AG04449 (cell line): ENCODE results near the gene TMF1.

Source experiments
- CTCF ChIA-PET: fragments of 350-600 bp; formaldehyde crosslinking; extraction: SDS; loops from one replicate; lab custom pipeline; 2021; ENCODE audit warnings: antibody characterized with exemption; lab: Yijun Ruan, JAX
- POLR2A ChIA-PET: fragments of 400-600, 350-600 bp; formaldehyde crosslinking; extraction: SDS; loops from one replicate; lab custom pipeline; 2020; ENCODE audit warnings: antibody characterized with exemption, inconsistent platforms; lab: Yijun Ruan, JAX
- DNase-seq: peaks from one replicate; pipeline ENCODE4 v3.0.0-alpha.2; 2010; ENCODE audit warnings: low read depth, low spot score
- H3K4me3 ChIP-seq: 2 replicates; pipeline ENCODE4 v1.5.1; 2011; ENCODE audit warnings: low read depth, mild to moderate bottlenecking, control low read depth, low read length
- CTCF ChIP-seq: IDR thresholded peaks from one replicate; pipeline ENCODE4 v1.5.1; 2011; ENCODE audit warnings: mild to moderate bottlenecking, moderate library complexity, low read length, control low read depth, inconsistent platforms; ENCODE audit not compliant: insufficient read depth; ENCODE audit errors: missing control alignments

Gene TMF1

GRCh38 chr3:68984011-68984530, 68.1 kb downstream of the TMF1 start:
- POLR2A ChIA-PET = no interaction called here
- CTCF ChIA-PET = no interaction called here
- TF ChIP-seq CTCF = no peak
- no peak overlapping the region for H3K4me3 ChIP-seq
- DNase-seq = no peak

GRCh38 chr3:68977486-68978167, 74.5 kb downstream of the TMF1 start:
- no peak overlapping the region for H3K4me3 ChIP-seq
- no peak for DNase-seq
- ChIA-PET CTCF (no interaction called here), POLR2A (no interaction called here)
- no peak for TF ChIP-seq CTCF

DNA sequence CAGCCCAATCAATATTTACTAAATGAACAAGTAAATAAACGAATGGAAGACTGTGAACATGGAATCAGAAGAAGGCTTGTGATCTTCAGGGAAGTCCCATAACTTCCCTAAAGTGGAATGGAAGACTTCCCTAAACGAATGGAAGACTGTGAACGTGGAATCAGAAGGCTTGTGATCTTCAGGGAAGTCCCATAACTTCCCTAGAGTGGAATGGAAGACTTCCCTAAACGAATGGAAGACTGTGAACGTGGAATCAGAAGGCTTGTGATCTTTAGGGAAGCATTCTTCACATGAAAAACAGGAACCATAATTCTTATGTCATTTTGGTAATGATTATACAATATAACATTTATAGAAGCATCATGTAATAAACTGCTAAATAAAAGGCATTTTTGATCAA, 77.4 kb downstream of the TMF1 start:
- no peak for DNase-seq
- no peak for TF ChIP-seq CTCF
- H3K4me3 ChIP-seq = no peak overlapping the region
- ChIA-PET POLR2A (no interaction called here), CTCF (interaction anchor here (0.7 to 1.4 kb wide), 2 partner anchors 9 to 30 kb away, joined by 3 to 5 read pairs; no protein-coding TSS in a partner anchor)

DNA sequence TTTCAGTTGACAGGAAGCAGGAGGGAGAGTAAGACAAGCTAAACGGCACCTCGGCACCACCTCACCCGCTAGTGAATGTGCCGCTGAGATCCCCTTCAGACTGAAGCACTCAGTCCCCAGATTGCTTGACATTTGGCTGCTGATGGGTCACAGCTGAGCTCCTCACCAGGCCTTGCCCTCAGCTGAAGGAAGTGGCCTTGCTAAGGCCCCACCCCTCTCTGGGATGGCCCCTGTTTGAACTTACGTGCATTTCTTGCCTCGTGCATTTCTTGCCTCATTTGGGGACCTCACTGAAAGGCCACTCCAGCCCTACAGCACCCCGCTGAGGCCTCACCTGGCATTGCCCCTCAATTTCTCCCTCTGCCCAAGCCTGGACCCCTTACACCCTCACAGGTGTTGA, 78.5 kb downstream of the TMF1 start:
- no peak for DNase-seq
- ChIA-PET CTCF (interaction anchor here (1.2 to 4.2 kb wide), 5 partner anchors 8 to 2002 kb away, joined by 3 to 12 read pairs (median 4); no protein-coding TSS in a partner anchor), POLR2A (no interaction called here)
- TF ChIP-seq CTCF = no peak
- H3K4me3 ChIP-seq = no peak overlapping the region

DNA sequence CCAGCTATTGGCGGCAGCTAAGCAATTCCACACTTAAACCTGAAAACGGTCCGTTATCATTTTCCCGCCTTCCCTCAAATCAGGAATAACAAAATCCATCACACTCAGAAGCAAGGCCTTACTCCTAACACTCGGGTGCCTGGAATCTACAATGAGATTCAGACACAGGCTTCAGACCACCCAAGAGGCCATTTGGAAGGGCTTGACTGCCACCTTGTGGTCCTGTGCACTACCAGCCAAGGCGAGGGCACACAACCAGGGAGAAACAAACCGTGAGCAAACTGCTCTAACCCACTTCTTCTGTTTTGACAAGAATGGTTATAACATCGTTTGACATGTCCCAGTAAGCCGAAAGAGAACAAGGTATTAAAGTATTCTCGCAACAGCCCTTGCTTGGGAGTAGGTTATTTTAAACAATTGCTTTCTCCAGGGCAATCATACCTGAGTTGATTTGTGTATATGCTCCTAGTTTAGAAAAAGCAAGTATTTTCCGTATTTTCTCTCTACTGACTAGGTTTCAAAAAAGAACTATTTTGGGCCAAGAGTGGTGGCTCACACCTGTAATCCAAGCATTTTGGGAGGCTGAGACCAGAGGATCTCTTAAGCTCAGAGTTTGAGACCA, 79.7 kb downstream of the TMF1 start:
- peak; percentile 84 for TF ChIP-seq CTCF
- ChIA-PET CTCF (interaction anchor here (0.8 to 4.2 kb wide), 5 partner anchors 9 to 2000 kb away, joined by 3 to 12 read pairs (median 4); no protein-coding TSS in a partner anchor), POLR2A (no interaction called here)
- no peak for DNase-seq
- no peak overlapping the region for H3K4me3 ChIP-seq
